GM23338 (cell line): ENCODE measurements around the gene ADCY3.

Experiments used
- STAT1 ChIP-seq: IDR thresholded peaks from one replicate; pipeline ENCODE4 v1.6.1; 2016; ENCODE audit warnings: antibody characterized with exemption; ENCODE audit not compliant: unreplicated experiment
- TF ChIP-seq, protein P1 (sequence below), 2 experiments: fragments of 200-600 bp in 1 of 2; sonication (generic) in 1 of 2; conservative IDR thresholded peaks; 2 replicates each; pipeline versions ENCODE4 v1.5.1 to v1.6.1; 2016 to 2017; ENCODE audit warnings: antibody characterized with exemption in 2 of 2, low read depth in 2 of 2, mild to moderate bottlenecking in 2 of 2, moderate library complexity in 1 of 2

GRCh38 chr2:24824966-24825882 is 94.8 kb downstream of the ADCY3 start:
- TF ChIP-seq, protein P1, sequence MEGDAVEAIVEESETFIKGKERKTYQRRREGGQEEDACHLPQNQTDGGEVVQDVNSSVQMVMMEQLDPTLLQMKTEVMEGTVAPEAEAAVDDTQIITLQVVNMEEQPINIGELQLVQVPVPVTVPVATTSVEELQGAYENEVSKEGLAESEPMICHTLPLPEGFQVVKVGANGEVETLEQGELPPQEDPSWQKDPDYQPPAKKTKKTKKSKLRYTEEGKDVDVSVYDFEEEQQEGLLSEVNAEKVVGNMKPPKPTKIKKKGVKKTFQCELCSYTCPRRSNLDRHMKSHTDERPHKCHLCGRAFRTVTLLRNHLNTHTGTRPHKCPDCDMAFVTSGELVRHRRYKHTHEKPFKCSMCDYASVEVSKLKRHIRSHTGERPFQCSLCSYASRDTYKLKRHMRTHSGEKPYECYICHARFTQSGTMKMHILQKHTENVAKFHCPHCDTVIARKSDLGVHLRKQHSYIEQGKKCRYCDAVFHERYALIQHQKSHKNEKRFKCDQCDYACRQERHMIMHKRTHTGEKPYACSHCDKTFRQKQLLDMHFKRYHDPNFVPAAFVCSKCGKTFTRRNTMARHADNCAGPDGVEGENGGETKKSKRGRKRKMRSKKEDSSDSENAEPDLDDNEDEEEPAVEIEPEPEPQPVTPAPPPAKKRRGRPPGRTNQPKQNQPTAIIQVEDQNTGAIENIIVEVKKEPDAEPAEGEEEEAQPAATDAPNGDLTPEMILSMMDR (conservative IDR thresholded peaks at IDR 0.05; ENCODE audit: low read depth in 2 of 2): peak; percentile 56 to 65
- no peak for TF ChIP-seq STAT1
